ENCODE results near the gene KCND2.

DNA sequence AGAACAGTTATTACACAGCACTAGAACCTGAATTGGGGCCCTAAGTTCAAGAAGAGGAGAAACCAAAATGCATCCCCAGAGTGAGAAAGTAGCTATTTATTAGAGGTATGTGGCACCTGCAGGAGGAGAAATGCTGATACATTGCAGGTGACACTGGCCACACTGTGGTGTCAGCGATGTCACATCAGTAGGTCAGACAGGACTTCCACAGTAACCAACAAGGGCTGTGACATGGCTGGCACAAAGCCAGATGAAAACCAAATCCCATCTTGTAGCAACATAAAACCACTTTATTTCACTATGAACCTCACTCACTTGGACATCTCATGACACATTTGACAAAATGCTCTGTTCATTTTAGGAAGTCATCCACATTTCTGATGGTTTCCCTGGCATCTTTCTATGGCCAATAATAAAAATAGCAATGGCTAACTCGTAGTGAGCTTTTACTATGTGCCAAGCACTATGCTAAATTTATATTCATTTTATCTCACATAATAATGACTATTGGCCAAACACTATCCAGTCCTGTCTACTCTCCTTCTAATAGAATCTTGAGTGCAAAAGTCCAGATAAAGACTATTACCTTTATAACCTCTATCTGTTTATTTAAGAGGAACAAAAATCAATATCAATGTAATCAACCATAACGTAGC, 430.7 kb downstream of the KCND2 start:
- TF ChIP-seq POLR2A (IDR thresholded peaks at IDR 0.05): no peak
- TF ChIP-seq CTCF (IDR thresholded peaks at IDR 0.05): no peak
